Endothelial cell of umbilical vein (primary cell): ENCODE results near the gene EFEMP1. TPM values are rescaled to one million over a fixed set of nuclear protein-coding genes. Genes with fewer than 3 reads are reported as not detected.
A peak's percentile ranks its signal among the peaks of the same experiment; 100 is the strongest.

Source experiments
- BruUV-seq: library from RNA; stranded (reverse); fragments of 400-500 nt; replicated peaks from 2 replicates; lab custom pipeline; 2021; lab: Mats Ljungman, UMichigan
- CTCF ChIA-PET: fragments of 300-600, 350-600 bp; sonication (Branson Sonifier 250); formaldehyde crosslinking; loops from one replicate; lab custom pipeline; 2021; ENCODE audit warnings: antibody characterized with exemption, inconsistent platforms; lab: Charles Lee
- POLR2A ChIA-PET: fragments of 300-600, 350-600 bp; sonication (Branson Sonifier 250); formaldehyde crosslinking; loops from one replicate; lab custom pipeline; 2021; ENCODE audit warnings: antibody characterized with exemption, inconsistent platforms; lab: Charles Lee
- DNase-seq: peaks from one replicate; pipeline ENCODE4 v3.0.0-alpha.2; 2011; ENCODE audit warnings: low read depth, low spot score
- FAIRE-seq: peaks from 2 replicates; lab custom pipeline; 2011; peaks lifted over from hg19 to GRCh38; lab: Jason Lieb, UNC
- H2AFZ ChIP-seq: 2 replicates; pipeline ENCODE4 v1.6.0; 2012; ENCODE audit warnings: low read depth, low read length, control low read depth, inconsistent platforms
- H3K27ac ChIP-seq: 2 replicates; pipeline ENCODE4 v1.5.1; 2011; ENCODE audit warnings: low read depth, mild to moderate bottlenecking, control low read depth, low read length, moderate library complexity; ENCODE audit not compliant: insufficient read depth
- H3K27me3 ChIP-seq, 2 experiments: 2 replicates each; pipeline versions ENCODE4 v1.6.0 to v1.6.1; 2011; ENCODE audit warnings: low read length in 2 of 2, mixed read lengths in 1 of 2; ENCODE audit not compliant: control insufficient read depth in 2 of 2, insufficient read depth in 2 of 2
- H3K36me3 ChIP-seq, 2 experiments: 2 replicates in 1 of 2; 3 replicates in 1 of 2; pipeline ENCODE4 v1.5.1; 2011; ENCODE audit warnings: low read length in 2 of 2, mild to moderate bottlenecking in 1 of 2, moderate library complexity in 1 of 2; ENCODE audit not compliant: control insufficient read depth in 2 of 2, insufficient read depth in 2 of 2; ENCODE audit errors: extremely low read depth in 1 of 2
- H3K4me1 ChIP-seq: 3 replicates; pipeline ENCODE4 v1.5.1; 2011; ENCODE audit warnings: mild to moderate bottlenecking, low read length; ENCODE audit not compliant: control insufficient read depth, insufficient read depth; ENCODE audit errors: extremely low read depth
- H3K4me2 ChIP-seq: 2 replicates; pipeline ENCODE4 v1.6.1; 2011; ENCODE audit warnings: low read length, control low read depth, mixed read lengths; ENCODE audit not compliant: insufficient read depth
- H3K4me3 ChIP-seq, 3 experiments: fragments of 200-600 bp in 1 of 3; sonication (generic), shearing (Covaris generic) in 1 of 3; replicated peaks in 1 of 3; 2 replicates each; pipeline ENCODE4 v1.5.1; 2011 to 2016; ENCODE audit warnings: control low read depth in 3 of 3, low read length in 3 of 3, mild to moderate bottlenecking in 2 of 3, inconsistent platforms in 1 of 3, low read depth in 1 of 3, moderate library complexity in 1 of 3; ENCODE audit not compliant: insufficient read depth in 1 of 3
- H3K79me2 ChIP-seq: 2 replicates; pipeline ENCODE4 v1.6.0; 2012; ENCODE audit warnings: low read length, inconsistent platforms; ENCODE audit not compliant: control insufficient read depth, insufficient read depth
- H3K9ac ChIP-seq: replicated peaks from 2 replicates; pipeline ENCODE3; 2011; ENCODE audit warnings: low read length, control low read depth; ENCODE audit not compliant: insufficient read depth; ENCODE audit errors: extremely low read depth
- H3K9me1 ChIP-seq: replicated peaks from 3 replicates; pipeline ENCODE4 v1.6.0; 2011; ENCODE audit warnings: mild to moderate bottlenecking, low read length; ENCODE audit not compliant: control insufficient read depth, insufficient read depth; ENCODE audit errors: extremely low read depth
- H3K9me3 ChIP-seq: replicated peaks from 2 replicates; pipeline ENCODE4 v1.5.1; 2012; ENCODE audit warnings: low read length, inconsistent platforms; ENCODE audit not compliant: control insufficient read depth, insufficient read depth
- H4K20me1 ChIP-seq: replicated peaks from 2 replicates; pipeline ENCODE3; 2011; ENCODE audit warnings: mild to moderate bottlenecking, low read length; ENCODE audit not compliant: control insufficient read depth, insufficient read depth; ENCODE audit errors: extremely low read depth
- EZH2 ChIP-seq: IDR thresholded peaks from 2 replicates; pipeline ENCODE4 v1.6.1; 2012; ENCODE audit warnings: borderline replicate concordance, low read depth, mild to moderate bottlenecking, moderate library complexity, low read length, inconsistent platforms; ENCODE audit not compliant: severe bottlenecking
- FOS ChIP-seq: IDR thresholded peaks from 2 replicates; pipeline ENCODE4 v1.6.1; 2011; ENCODE audit warnings: mild to moderate bottlenecking, low read length, moderate library complexity, borderline replicate concordance; ENCODE audit not compliant: insufficient read depth
- GATA2 ChIP-seq: IDR thresholded peaks from 2 replicates; pipeline ENCODE4 v1.7.0; 2011; ENCODE audit warnings: low read depth, mild to moderate bottlenecking, moderate library complexity, mixed read lengths, low read length; ENCODE audit not compliant: insufficient read length, insufficient read depth
- JUN ChIP-seq: IDR thresholded peaks from 2 replicates; pipeline ENCODE4 v1.6.1; 2011; ENCODE audit warnings: borderline replicate concordance, low read depth; ENCODE audit not compliant: insufficient read length, insufficient read depth
- MYC ChIP-seq: IDR thresholded peaks from one replicate; pipeline ENCODE4 v1.6.1; 2011; ENCODE audit warnings: mild to moderate bottlenecking, low read depth, low read length
- POLR2A ChIP-seq: IDR thresholded peaks from 2 replicates; pipeline ENCODE4 v1.6.1; 2012; ENCODE audit warnings: low read depth, mild to moderate bottlenecking, control low read depth, low read length
- POLR2AphosphoS5 ChIP-seq: IDR thresholded peaks from 2 replicates; pipeline ENCODE4 v1.6.1; 2012; ENCODE audit warnings: low read depth, mild to moderate bottlenecking, control low read depth, low read length, moderate library complexity; ENCODE audit not compliant: insufficient read depth
- dilution Hi-C: fragments of 300-500 bp; cut with MboI; formaldehyde crosslinking; loops from one replicate; pipeline ENCODE4 v1.15.0; 2019; ENCODE audit warnings: low sequenced_read_pairs; ENCODE audit not compliant: extremely low pct_ligation_motif_present
- intact Hi-C: fragments of 100-400 bp; cut with micrococcal nuclease; formaldehyde crosslinking; loops from one replicate; pipeline ENCODE4 v1.10.0; 2022
- polyA plus RNA-seq, 4 experiments: library from polyadenylated mRNA; depleted of rRNA in 3 of 4; stranded (reverse) in 3 of 4; unstranded in 1 of 4; fragments of >200 nt; gene quantifications; 2 replicates each; pipeline versions ENCODE4 v1.2.1 to v1.2.3, GENCODE V29; 2011 to 2012; ENCODE audit warnings: missing spikeins in 1 of 4
- total RNA-seq: library from RNA; stranded (reverse); gene quantifications from 2 replicates; pipeline ENCODE4 v1.2.3, GENCODE V29; 2021
- TF ChIP-seq, protein P1 (sequence below), 2 donors: IDR thresholded peaks; 1 replicate in 1 of 2; 2 replicates in 1 of 2; pipeline ENCODE4 v1.5.1; 2011; ENCODE audit warnings: low read length in 2 of 2, mild to moderate bottlenecking in 2 of 2, moderate library complexity in 2 of 2, control low read depth in 1 of 2, inconsistent platforms in 1 of 2, low read depth in 1 of 2; ENCODE audit not compliant: insufficient read depth in 1 of 2; ENCODE audit errors: extremely low read depth in 1 of 2
- TF ChIP-seq, protein P2 (sequence below): IDR thresholded peaks from 2 replicates; pipeline ENCODE4 v1.6.1; 2011; ENCODE audit not compliant: insufficient read depth, insufficient read length

The EFEMP1 gene
- total and polyA plus RNA-seq, 2 donors (not counting 3 experiments of a cell fraction or from before 2014, with no cell fraction given): 2,981 to 11,813 TPM

DNA sequence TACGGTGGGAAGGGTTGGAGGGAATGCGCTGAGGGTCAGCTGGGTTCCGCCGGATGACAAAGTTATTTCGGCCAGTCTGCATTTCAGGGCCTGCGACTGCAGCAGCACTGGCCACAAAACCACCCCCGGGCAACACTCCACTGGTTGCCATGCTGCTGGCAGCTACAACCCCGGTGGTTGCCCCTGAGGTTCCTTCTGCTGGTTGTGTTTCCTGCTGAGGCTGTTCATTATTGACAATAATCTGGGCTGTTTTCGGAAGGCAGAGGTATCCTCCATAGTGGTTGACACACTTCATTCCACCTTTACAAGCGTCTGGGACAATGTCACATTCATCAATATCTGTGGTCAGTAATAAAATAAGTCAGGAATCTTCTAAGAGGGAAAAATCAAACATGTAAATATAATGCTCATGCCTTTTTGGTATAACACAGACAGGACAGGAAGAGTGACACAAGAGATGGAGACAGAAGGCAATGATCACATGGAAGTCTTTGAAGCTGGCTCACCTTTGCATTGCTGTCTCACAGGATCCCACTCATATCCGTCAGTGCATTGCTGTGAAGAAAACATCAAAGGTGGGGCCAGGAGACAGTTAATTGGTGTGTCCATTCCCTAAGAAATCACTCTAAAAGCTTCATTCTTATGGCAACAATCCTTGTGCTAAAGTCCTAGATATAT lies 5.7 kb downstream of the EFEMP1 start:
- peak; percentile 52 for DNase-seq
- CTCF ChIA-PET: interaction anchor here (0.8 to 4.3 kb wide), 6 partner anchors 8 to 94 kb away, joined by 3 to 25 read pairs (median 5); no protein-coding TSS in a partner anchor
- no peaks in the 10 kb centered on the region for H4K20me1 ChIP-seq
- no TSS peak for BruUV-seq
- TF ChIP-seq, protein P1, sequence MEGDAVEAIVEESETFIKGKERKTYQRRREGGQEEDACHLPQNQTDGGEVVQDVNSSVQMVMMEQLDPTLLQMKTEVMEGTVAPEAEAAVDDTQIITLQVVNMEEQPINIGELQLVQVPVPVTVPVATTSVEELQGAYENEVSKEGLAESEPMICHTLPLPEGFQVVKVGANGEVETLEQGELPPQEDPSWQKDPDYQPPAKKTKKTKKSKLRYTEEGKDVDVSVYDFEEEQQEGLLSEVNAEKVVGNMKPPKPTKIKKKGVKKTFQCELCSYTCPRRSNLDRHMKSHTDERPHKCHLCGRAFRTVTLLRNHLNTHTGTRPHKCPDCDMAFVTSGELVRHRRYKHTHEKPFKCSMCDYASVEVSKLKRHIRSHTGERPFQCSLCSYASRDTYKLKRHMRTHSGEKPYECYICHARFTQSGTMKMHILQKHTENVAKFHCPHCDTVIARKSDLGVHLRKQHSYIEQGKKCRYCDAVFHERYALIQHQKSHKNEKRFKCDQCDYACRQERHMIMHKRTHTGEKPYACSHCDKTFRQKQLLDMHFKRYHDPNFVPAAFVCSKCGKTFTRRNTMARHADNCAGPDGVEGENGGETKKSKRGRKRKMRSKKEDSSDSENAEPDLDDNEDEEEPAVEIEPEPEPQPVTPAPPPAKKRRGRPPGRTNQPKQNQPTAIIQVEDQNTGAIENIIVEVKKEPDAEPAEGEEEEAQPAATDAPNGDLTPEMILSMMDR (IDR thresholded peaks at IDR 0.05; ENCODE audit: extremely low read depth in 1 of 2, insufficient read depth in 1 of 2, low read depth in 1 of 2, low read length in 2 of 2): no peak
- peak; percentile 63 for TF ChIP-seq POLR2A
- TF ChIP-seq FOS: peak; percentile 12
- peaks cover 100% of the 10 kb centered on the region for H3K79me2 ChIP-seq
- intact Hi-C loops: no loop called here
- H3K4me1 ChIP-seq: peaks cover 82% of the 10 kb centered on the region
- no peak for FAIRE-seq
- no peak overlapping the region for H2AFZ ChIP-seq
- H3K27me3 ChIP-seq: no peaks in the 10 kb centered on the region
- peak overlapping the region; percentile 98 for H3K9ac ChIP-seq
- peak overlapping the region; percentile 82 for H3K27ac ChIP-seq
- H3K36me3 ChIP-seq: peaks cover 39 to 62% of the 10 kb centered on the region in 2 experiments
- no peaks in the 10 kb centered on the region for H3K9me3 ChIP-seq
- H3K4me3 ChIP-seq: peak overlapping the region in 2 of 3 experiments; percentile 57 to 97
- dilution Hi-C loops: no loop called here
- no peaks in the 10 kb centered on the region for H3K9me1 ChIP-seq
- H3K4me2 ChIP-seq: peak overlapping the region; percentile 99
- POLR2A ChIA-PET: interaction anchor here (1.1 to 2.6 kb wide), 4 partner anchors 17 to 48 kb away, joined by 3 to 12 read pairs (median 4); no protein-coding TSS in a partner anchor

DNA sequence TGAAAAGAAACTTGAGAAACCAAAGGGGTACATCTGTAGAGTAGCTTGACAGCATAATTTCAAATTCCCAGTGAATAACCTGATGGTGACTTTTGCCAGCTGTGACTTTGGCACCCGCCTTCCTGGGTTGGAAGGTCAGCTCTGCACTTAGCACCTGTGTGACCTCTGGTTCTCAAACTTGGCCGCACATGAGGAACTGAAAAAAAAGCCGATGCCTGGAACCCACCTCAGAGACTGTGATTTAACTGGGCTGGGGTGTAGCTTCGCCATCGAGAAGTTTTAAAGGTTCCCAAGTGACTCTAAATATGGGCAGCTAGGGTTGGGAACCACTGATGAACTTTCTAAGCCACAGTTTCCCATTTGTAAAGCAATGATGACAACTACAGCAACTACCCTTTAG lies 6.5 kb downstream of the EFEMP1 start:
- BruUV-seq: TSS peak; percentile 25
- Histone ChIP-seq H3K79me2 (peaks cover 100% of the 10 kb centered on the region), H3K4me1 (peaks cover 89% of the 10 kb centered on the region), H4K20me1 (no peaks in the 10 kb centered on the region), H3K27me3 (no peaks in the 10 kb centered on the region), H3K4me3 (peak overlapping the region; percentile 9 to 97 (median 57)), H3K27ac (peak overlapping the region; percentile 82), H3K4me2 (peak overlapping the region; percentile 99), H3K9me1 (no peaks in the 10 kb centered on the region), H3K36me3 (peaks cover 40 to 62% of the 10 kb centered on the region in 2 experiments), H3K9ac (peak overlapping the region; percentile 98), H3K9me3 (no peaks in the 10 kb centered on the region), H2AFZ (no peak overlapping the region)
- POLR2A ChIA-PET: interaction anchor here (1.1 to 1.2 kb wide), 2 partner anchors 16 to 48 kb away, joined by 3 read pairs; no protein-coding TSS in a partner anchor
- dilution Hi-C loops (no loop called here), intact Hi-C loops (no loop called here)
- TF ChIP-seq JUN: no peak
- TF ChIP-seq, protein P2, sequence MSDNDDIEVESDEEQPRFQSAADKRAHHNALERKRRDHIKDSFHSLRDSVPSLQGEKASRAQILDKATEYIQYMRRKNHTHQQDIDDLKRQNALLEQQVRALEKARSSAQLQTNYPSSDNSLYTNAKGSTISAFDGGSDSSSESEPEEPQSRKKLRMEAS: no peak
- TF ChIP-seq POLR2AphosphoS5: no peak
- TF ChIP-seq POLR2A: no peak
- TF ChIP-seq MYC: no peak
- no peak for TF ChIP-seq EZH2
- TF ChIP-seq FOS: no peak
- no peak for TF ChIP-seq GATA2
- TF ChIP-seq, protein P1 (IDR thresholded peaks at IDR 0.05; ENCODE audit: extremely low read depth in 1 of 2, insufficient read depth in 1 of 2, low read depth in 1 of 2, low read length in 2 of 2): no peak
- FAIRE-seq (no peak), DNase-seq (no peak)
- CTCF ChIA-PET: interaction anchor here (1.0 to 4.3 kb wide), 3 partner anchors 44 to 95 kb away, joined by 4 to 25 read pairs (median 6); no protein-coding TSS in a partner anchor
